OCI-M1 (cell line): ENCODE results near the gene GRAP2.
"Not testable (repeated sequence)": the region's sequence is repeated elsewhere in the genome, so short reads cannot be mapped to it uniquely, and the experiment has no call there.

Experiments
- DNase-seq: peaks from one replicate; lab custom pipeline; 2025; lab: John Stamatoyannopoulos, UW

Gene GRAP2

DNA sequence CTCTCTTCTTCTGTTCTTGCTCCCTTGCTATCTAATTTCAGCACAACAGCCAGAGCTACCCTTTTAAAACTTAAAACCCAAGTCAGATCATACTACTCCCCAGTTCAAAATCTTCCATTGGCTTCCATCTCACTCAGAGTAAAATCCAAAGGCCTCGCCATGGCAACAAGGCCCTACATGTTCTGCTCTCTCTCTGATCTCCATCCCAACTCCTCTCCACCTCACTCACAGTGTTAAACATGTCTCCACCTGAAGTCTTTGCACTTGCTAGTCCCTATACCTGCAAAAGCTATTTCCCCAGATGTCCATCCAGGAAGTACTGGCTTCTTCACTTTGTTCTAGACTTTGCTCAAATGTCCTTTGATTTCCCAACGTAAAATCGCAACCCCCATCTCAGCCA lies 3.0 kb upstream of the GRAP2 start:
- DNase-seq: no peak

DNA sequence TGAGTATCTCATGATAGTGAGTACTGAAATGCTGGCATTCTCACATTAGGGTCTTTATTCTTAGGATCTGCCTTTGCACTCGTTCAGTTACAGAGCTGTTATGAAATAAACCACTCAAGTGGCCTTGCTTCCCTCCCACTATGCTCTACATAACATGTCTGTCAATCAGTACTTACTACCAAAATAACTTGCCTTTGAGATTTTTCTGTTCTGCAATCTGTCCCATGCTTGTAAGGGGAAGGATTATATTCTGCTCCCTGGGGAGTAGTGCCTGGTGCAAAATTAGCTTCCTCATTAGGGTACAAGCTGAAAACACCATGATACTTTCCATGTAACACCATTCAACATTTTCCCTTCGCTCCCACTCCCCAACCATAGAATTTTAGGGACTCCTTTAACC lies 1.9 kb upstream of the GRAP2 start:
- DNase-seq: peak; percentile 35

DNA sequence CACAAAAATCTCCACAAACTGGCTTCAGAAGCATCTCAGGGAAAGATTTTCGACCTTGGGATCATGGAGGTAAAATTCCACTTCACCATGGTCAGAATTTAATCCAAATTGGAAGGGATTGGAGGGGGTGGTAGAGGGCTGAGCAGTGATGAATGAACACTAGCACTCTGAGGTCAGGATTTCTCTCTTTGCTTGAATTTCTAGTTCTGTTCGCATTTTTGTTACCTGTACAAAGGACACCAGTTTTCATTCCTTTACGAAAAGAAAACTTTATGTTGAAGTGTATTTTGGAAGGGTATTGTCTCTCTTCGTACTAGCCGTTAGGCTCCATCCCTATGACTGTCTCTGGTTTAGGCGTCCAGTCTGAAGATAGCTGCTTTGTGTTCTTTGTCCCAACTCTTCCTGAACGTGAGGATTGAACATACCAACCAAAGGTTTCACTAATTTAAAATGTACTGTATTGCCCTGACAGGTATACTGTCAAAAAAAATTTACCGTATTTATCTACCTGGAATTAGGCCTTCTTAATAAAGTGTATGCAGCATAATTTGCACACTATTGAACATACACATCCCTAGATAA lies 772 bp downstream of the GRAP2 start:
- no peak for DNase-seq

DNA sequence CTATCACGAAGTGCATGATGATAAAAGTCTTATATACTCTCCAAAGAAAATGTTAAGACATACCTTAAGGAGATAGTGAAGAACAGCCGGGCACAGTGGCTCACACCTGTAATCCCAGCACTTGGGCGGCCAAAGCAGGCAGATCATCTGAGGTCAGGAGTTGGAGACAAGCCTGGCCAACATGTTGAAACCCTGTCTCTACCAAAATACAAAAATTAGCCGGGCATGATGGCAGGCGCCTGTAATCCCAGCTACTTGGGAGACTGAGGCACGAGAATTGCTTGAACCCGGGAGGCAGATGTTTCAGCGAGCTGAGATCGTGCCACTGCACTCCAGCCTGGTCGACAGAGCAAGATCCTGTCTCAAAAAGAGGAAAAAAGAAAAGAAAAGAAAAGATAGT lies 3.1 kb downstream of the GRAP2 start:
- DNase-seq: not testable (repeated sequence)

DNA sequence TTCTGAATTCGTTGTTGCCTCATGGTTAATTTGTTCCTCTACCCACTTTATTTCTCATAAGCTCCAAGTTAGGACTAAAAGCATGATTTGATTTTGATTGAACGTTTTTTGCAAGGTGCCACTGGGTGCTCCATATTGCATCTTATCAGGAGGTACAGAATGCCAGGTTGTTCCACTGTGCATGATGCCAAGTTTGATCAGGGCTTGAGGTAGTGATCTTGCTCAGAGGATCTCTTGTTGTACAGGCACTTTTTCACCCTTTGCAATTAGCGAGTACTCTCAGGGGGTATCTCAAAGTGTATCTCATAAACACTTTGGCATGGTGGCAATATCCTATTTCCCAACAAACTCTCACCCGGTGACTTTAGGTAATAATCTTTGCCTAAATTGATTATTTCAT lies 4.0 kb downstream of the GRAP2 start:
- DNase-seq: no peak

DNA sequence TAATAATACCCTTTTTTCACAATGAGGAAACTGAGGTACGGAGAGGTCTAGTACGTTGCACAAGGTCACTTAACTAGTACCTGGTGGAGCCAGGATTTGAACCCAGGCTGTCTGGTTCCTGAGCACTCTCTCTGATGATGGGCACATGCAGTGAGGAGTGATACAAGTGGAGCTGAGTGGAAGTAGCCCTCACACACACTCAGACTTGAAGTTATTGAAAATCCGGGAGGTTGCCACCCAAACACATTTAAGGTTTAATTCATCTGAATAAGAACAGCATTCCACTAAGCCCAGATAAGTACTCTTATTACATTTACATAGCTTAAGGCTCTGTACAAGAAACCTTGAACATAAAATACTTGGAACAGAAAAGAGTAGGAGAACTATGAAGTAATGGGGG lies 4.8 kb downstream of the GRAP2 start:
- no peak for DNase-seq

DNA sequence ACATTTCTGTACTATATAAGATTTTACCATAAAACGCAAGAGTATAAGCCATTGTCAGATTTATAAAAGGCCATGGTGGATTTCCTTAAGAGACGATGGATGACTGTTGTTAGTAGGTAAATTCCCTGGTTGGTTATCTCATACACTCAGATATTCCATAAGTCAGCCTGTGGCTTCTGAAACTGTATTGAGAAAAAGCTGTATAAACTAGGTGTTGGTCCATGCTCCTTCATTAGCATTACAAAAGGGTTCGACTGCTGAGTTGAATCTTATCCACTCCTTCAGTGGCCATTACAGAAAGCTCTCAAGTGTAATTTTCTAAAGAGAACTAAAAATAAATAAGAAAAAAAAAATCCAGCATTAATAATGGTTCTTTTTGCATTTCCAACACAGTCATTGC lies 5.3 kb downstream of the GRAP2 start:
- DNase-seq: no peak

DNA sequence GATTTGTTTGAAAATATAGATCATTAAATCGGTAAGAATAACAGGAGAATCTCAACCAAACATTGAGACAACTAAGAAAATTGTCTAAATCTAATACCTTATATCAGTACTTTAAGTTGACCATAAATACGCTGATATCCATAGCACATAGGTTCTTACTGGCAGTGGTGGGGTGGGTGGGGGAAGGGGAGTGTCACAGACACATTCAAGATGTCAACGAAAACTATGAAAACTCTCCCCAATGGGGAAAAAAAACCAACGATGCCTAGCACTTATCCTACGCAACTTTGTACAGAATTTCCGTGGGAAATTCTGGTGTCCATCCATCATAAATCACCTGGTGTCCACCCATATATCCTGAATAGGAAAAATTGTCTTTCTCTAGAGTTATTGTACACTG lies 6.2 kb downstream of the GRAP2 start:
- DNase-seq: no peak

DNA sequence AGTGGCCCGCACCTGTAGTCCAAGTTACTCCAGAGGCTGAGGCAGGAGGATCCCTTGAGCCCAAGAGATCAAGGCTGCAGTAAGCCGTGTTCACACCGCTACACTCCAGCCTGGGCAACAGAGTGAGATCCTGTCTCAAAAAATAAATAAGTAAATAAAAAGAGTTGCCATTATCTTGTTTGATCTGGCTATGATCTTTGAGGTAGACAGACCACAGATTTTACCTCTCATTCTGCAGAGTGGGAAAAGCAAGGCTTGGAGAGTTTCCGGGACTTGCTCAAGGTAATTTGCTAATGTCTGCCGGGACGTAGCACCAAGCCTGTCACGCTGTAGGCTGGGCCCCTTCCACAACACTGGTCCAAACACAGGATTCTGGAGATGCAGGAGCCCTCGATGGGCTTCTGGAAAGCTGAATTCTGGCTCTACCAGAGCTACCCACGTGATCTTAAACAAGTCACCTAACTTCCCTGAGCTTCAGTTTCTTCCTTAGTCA lies 6.8 kb downstream of the GRAP2 start:
- DNase-seq: no peak

DNA sequence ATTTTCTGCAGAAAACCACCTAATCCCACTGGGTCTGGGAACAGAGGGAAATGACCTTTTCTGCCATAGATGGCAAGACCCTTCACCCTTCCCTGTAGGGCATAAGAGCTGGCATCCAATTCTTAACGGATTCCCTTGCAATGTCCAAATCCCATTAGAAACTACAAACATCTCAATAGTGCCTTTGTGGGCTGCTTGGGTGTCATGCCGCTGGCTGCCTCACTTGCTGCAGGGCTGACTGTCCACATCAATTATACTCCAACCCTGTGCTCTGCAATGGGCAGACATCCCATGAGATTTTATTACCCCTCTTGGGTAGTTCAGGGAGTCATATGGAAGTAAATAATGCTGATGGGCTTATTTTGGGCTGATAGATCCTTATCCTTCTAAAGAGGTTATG lies 7.3 kb downstream of the GRAP2 start:
- DNase-seq: no peak

DNA sequence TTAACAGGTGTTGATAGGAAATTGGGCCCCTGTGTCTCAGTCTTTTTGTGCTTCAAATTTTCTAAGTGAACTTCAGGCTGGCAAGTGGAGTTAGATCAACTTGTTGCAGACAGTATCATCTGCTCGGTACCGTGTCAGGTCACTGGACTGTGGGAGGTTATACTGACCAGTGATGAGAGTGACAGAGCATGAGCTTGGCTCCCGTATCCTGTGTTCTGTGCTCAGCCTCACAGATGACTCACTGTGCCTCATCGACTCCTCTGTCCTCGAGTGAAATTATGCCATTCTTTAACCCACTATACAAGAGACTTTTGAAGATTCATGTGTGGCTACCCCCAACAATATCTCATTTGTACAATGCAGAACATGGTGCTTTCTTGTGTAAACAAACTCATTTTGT lies 7.9 kb downstream of the GRAP2 start:
- DNase-seq: no peak

DNA sequence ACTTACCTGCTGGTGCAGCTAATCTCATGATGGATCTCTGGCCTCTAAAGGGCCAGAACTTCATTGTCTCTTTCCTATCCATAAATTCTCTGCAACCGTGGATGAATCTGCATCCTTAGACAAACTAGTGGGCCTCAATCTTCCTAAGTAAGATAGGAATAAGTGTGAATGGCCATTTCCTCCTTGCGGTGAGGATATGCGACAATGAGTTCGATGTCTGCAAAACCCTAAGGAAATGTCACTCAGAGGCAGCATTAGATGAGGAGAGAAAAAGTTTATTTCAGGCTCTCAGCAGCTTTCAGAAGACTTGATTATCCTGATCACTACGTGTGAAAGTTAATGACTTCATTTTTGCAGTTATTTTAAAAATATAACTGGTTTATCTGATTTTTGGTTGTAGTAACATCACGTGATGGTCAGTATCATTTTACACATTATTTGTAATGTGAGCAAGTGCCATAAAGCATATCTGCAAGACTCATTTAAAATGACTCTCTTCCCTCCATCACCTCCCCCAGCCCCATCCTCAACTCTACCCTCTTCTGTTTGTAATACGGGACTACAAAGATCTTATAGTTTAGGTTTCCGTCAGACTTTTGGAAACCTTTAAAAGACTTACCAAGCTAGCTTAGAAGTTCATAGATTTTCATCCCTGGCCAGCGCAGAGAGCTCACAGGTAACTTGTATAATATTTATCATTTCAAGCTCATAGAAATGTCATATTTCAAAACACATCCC lies 10.2 kb downstream of the GRAP2 start:
- DNase-seq: no peak

DNA sequence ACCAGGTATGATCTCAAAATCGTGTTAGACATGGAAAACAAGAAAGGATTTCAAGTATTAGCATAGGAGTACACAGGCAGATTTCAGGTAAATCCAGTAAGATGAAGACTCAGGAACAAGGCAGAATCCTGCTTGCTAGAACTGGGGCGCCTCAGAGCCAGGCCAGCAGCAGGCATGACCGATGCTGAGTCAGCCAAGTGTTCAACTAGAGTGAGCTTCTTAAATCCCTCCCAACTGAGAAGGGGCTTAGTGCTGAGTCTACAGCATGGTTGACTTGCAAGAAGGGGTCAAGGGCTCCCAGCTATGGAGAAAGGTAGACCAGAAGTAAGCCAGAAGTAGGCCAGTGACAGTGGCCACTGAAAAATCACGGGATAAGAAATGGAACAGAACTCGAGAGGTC lies 12.4 kb downstream of the GRAP2 start:
- no peak for DNase-seq

DNA sequence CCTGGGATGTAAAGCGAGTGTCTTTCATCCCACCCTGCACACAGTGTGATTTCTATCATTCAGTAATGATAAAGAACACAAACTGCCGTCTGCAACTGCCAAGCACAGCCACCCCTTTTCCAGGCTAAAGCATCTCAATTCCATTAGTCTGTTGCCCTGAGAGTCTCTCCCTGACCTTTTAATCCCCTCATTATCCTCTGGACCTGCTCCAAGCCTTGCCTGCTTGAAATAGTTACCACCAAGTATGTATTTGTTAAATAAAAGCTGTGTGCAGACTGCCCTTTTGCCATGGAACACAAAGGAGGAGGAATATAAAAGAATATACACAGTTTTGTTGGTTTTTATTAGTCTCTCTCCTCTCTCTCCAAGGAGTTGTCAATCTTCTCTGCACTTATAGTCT lies 13.0 kb downstream of the GRAP2 start:
- DNase-seq: no peak

DNA sequence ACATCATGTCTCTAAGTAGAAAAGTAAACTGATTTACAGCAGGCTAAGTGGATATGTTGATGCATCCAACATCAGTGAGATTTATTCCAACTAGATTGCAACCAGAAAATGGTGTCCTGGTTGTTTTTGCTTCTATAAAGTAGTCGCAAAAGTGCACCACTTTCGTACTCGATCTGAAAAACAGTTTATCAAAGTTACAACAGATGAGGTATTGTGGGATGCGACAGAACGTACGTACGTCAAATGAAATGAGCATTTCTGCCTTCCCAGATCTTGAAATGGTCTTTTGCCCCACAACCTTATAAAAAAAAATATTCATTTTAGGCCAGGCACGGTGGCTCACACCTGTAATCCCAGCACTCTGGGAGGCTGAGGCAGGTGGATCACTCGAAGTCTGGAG lies 13.7 kb downstream of the GRAP2 start:
- DNase-seq: no peak

DNA sequence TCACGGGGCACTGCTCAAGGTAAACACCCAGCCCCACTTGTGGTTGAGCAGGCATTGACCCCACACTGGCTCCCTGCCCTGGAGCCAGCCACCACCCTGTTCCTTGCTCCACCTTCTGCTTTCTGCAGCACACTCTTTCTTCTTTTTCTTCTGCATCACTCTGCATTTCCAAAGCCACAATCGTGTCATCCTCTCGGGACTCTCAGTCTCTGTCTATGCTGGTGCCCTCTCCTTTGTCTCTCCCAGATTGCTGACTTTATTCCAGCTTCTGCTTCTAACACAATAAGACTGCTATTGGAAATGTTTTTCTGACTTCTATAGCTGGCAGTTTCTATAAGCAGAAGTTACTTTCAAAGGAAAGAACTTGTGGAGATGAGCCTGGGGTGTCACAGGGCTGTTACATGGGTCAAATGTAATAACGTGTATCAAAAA lies 14.4 kb downstream of the GRAP2 start:
- DNase-seq: peak; percentile 20

DNA sequence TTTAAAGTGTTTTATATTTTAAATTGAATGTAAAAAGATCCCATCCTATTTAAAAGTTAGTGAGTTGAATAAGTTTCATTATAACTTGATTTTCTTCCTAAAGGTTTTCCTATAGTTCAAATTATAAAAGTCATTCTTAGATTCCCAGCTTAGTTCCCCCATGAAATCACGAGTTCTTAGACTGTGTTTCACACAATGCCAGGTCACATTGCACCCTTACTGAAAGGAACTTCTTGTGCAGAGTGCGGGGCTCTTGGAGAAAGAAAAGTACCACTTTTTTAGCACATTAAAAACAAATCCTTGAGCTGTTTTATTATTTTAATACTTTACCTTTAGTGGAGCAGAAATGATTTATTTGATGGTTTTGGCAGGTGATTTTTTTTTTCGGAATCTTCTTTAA lies 15.6 kb downstream of the GRAP2 start:
- DNase-seq: no peak

DNA sequence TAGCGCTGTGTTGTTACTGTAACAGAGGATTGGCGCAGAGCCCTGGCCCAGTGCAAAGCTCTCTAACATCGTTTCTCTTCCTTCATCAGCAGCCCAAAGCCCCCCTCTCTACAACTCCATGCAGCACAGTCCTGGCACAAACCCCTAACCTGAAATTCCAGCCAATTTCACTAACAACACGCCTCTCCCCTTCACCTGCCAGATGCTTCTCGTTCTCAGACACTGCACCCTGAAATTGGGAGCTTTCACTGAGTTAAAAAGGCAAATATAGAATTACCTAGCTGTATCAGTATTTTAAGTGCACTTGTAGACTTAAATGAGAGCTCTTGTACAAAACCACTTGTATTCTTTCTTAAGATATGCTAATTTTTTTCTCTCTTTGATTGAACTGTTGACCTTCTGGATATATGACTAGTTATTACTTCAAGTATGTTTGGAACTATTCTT lies 16.3 kb downstream of the GRAP2 start:
- DNase-seq: no peak

DNA sequence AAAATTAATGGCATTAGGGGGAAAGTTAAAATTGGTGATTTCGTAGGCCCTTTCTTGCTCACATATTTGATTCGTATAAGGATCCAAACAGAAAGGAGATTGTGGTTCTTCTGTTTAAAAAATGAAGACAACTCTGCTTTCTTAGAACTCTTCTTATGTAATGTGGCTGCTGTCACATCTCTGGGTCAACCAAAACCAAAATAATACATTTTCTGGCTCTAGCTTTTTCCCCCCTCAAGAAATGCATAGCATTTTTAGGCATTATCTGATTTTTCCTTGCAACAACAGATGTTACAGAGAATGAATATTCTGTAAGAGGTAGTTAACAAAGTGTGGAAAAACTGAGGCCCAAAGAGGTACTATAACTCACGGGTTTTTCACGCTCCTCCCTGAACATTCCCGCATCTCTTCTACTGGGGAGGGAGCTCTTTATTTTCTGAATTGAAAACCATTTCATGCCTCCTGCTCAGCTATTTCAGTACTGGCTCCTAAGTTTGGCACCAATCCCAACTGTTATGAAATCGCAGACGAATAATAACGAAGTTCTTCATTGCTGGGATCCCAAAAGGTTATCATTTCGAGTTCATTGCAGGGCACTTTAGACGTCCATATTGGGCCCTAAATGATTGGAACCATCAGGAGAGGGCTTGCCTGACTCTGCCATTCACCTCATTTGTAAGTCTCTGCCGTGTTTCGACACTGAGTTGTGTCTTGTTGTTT lies 17.1 kb downstream of the GRAP2 start:
- DNase-seq: peak; percentile 79

DNA sequence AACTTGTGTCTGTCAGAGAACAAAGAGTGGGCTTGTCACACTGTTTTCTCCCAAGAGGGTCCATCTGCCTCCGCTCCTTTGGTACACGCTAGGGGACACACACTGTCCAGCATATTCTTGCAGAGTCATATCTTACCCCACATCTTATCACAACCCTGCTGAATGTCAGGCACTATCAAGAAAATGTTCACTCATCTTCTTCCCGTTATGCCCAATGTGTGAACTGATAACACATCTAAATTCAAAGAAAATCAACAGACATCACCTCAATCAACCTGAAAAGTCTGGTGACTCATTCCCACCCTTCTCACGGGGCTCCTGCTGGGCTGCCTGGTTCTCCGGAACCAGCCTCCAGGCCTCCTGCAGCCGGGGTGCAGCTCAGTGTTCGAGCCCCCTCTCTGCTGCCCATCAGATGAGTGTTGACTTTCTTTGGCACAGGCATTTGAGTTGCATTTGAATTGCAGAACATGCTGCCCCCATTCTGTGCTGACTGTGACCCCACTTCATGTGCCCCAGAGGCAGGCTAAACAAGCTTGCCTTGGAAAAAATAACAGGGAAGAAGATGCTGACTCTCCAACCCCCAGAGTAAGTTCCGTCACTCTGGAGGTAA lies 19.4 kb downstream of the GRAP2 start:
- DNase-seq: peak; percentile 81

DNA sequence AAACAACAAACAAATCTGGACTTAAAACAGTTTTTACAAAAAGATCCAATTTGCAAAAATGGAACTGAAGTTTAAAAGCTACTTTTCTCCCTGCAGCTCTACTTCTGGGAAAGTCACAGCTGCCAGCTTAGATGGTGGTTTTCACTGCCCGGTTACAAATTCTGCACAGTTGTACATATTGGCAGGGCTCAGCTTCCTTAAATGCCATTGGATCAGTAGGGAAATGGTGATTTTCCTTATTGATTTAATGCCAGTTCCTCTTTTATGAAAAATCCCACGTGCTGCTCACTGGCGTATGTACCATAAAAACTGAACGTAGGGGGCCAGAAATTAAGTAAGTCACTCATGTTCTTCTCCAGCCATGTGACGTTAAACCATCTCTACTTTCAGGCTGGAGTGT lies 22.8 kb downstream of the GRAP2 start:
- DNase-seq: no peak

DNA sequence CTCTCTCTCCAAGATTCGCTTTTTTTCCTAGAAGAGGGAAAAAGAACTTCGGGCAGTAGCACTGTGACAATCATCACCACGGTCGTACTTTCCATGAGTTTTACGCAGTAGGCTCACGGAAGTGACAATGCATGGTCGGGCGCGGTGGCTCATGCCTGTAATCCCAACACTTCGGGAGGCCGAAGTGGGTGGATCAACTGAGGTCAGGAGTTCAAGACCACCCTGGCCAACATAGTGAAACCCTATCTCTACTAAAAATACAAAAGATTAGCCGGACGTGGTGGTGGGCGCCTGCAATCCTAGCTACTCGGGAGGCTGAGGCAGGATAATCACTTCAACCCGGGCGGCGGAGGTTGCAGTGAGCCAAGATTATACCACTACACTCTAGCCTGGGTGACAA lies 23.4 kb downstream of the GRAP2 start:
- DNase-seq: no peak

DNA sequence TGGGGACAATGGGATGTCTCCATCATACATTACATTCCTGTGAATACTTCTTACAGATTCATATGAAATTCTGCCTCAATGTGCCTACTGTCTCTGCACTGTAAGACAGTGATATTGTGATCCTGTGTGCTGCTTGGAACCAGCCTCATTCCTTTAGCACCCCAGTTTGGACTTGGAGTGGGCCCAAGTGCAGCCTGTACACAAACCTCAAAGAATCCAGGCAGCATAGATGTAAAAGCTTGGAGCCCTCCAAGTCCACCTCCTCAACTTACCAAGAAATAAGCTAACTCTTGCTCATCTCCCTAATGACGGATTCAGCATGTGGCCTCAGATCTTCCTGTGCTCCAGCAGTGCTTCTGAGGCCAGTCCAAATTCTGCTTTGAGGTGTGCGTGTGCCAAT lies 24.4 kb downstream of the GRAP2 start:
- DNase-seq: no peak
